GM18907 (cell line): Measurements from ENCODE around the gene PKP3.
"Not testable (repeated sequence)": the region's sequence is repeated elsewhere in the genome, so short reads cannot be mapped to it uniquely, and the experiment has no call there.

ENCODE experiments used
- ATAC-seq: cut with Tn5 transposase; IDR thresholded peaks from one replicate; pipeline ENCODE4 v1.9.1; 2021; ENCODE audit warnings: mild to moderate bottlenecking, moderate library complexity; ENCODE audit not compliant: unreplicated experiment

The PKP3 gene, protein sequence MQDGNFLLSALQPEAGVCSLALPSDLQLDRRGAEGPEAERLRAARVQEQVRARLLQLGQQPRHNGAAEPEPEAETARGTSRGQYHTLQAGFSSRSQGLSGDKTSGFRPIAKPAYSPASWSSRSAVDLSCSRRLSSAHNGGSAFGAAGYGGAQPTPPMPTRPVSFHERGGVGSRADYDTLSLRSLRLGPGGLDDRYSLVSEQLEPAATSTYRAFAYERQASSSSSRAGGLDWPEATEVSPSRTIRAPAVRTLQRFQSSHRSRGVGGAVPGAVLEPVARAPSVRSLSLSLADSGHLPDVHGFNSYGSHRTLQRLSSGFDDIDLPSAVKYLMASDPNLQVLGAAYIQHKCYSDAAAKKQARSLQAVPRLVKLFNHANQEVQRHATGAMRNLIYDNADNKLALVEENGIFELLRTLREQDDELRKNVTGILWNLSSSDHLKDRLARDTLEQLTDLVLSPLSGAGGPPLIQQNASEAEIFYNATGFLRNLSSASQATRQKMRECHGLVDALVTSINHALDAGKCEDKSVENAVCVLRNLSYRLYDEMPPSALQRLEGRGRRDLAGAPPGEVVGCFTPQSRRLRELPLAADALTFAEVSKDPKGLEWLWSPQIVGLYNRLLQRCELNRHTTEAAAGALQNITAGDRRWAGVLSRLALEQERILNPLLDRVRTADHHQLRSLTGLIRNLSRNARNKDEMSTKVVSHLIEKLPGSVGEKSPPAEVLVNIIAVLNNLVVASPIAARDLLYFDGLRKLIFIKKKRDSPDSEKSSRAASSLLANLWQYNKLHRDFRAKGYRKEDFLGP

DNA sequence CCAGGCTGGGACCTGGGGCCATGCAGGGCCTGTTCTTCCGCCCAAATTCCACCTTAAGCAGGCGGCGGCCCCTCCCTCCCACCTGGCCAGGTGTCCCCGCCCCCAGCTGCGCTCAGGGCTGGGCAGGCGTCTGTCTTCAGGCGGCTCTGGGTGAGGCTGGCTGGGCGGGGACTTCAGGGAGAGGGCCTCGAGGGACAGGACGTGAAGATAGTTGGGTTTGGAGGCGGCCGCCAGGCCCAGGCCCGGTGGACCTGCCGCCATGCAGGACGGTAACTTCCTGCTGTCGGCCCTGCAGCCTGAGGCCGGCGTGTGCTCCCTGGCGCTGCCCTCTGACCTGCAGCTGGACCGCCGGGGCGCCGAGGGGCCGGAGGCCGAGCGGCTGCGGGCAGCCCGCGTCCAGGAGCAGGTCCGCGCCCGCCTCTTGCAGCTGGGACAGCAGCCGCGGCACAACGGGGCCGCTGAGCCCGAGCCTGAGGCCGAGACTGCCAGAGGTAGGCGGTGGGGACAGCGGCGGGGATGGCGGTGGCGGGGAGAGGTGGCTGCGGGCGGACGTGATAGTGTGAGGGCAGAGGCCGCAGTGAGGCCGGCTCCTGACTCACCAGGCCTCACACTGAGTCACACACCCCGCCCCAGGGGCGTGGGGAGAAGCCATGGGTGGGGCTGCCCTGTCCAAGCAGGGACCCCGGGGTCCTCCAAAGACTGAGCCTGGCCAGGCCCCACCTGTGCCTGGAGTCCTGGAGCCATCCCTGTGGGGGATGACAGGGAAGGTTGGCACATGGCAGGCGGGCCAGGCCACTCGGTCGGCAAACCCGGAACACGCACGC, at the start of gene PKP3:
Gene PKP3 (plus strand): TSS at position 176 of the 824 bp plus-strand sequence. CDS start 84 bp downstream, at position 260.
- ATAC-seq = no peak

GRCh38 chr11:344836-345578, 49.0 kb upstream of the PKP3 start:
- no peak for ATAC-seq

DNA sequence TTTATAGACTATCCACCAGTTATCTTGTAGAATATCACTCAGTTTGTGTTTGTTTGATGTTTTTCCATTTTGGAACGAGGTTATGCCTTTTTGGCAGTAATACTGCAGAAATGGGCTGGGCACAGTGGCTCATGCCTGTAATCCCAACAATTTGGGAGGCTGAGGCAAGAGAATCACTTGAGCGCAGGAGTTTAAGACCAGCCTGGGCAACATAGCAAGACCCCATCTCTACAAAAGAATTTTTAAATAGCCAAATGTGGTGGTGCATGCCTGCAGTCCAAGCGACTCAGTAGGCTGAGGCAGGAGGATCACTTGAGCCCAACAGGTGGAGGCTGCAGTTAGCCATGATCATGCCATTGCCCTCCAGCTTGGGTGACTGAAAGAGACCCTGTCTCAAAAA, 47.5 kb upstream of the PKP3 start:
- ATAC-seq = no peak

DNA sequence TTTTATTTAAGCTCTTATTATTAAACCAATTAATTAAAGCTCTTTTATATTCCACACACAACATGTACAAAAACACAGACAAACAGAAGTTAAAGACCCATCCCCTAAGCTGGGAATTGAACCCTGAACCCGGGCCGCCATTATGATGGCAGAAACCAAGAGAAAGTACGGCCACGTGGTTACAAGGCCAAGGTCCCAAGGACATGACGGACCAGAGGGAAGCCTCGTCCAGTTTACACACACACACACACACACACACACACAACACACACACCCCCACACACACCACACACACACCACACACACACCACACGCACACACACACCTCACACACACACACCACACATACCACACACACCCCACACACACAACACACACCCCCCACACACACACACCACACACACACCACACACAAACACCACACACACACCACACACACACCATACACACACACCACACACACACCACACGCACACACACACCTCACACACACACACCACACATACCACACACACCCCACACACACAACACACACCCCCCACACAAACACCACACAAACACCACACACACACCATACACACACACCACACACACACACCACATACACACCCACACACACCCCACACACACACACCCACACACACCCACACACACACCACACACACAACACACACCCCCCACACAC, 44.6 kb upstream of the PKP3 start:
- ATAC-seq = not testable (repeated sequence)

GRCh38 chr11:350033-350722, 43.8 kb upstream of the PKP3 start:
- ATAC-seq = peak; percentile 24

GRCh38 chr11:350723-351255, 43.2 kb upstream of the PKP3 start:
- peak; percentile 61 for ATAC-seq

DNA sequence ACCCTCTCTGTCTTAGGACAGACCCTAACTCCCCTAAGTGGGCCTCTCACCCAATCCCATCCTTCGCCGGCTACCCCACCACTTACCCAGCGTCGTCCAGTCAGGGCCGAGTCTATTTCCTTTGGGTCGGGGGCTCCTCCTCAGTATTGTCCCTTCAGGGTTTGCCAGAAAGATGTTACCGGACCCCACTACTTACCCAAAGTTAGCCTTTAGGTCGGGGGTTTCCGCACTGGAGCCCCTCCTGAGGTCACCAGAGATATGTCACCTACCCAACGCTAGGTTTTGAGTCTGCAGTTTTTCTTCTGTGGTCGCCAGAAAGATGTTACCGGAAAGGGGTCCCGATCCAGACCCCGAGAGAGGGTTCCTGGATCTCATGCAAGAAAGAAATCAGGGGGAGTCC, 42.6 kb upstream of the PKP3 start:
- no peak for ATAC-seq

DNA sequence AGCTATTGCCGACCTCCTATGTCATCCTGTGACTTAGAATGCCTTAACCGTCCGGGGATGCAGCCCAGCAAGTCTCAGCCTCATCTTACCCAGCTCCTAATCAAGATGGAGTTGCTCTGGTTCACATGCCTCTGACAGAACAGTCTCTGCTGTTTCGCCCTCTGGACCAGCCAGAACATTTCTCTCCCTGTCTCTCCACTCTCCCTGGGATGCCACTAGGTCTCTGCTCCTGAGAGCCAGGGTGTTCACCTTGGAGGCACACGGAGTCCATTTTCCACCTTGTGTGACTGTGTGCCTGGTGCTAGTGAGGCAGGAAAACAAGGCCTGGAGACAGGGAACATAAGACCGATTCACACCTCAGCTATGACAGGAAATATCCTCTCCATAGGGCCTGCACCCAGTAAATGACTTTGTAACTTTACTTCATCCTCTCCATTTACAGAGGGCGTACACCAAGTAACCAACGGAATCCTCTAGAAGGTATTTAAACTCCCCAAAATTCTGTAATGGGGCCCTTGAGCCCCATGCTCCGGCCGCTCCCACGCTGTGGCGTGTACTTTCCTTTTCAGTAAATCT, 41.5 kb upstream of the PKP3 start:
- ATAC-seq = no peak

- no peak for ATAC-seq
Measured at GRCh38 chr11:353179-353873, 40.7 kb upstream of the PKP3 start.

GRCh38 chr11:355581-356458, 38.2 kb upstream of the PKP3 start:
- ATAC-seq = peak; percentile 52

GRCh38 chr11:356610-357009, 37.4 kb upstream of the PKP3 start:
- no peak for ATAC-seq

DNA sequence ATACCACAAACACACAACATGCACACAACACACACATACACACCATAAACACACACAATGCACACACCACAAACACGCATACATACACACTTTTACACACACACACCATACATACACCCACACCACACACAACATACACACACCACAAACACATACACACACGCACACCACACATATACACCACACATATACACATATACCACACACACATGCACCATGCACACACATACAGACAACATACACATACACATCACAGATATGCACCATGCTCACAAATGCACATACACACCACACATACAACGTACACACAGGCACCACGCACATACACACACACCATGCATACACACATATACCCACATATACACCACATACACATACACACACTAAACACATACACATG, 36.4 kb upstream of the PKP3 start:
- no peak for ATAC-seq

DNA sequence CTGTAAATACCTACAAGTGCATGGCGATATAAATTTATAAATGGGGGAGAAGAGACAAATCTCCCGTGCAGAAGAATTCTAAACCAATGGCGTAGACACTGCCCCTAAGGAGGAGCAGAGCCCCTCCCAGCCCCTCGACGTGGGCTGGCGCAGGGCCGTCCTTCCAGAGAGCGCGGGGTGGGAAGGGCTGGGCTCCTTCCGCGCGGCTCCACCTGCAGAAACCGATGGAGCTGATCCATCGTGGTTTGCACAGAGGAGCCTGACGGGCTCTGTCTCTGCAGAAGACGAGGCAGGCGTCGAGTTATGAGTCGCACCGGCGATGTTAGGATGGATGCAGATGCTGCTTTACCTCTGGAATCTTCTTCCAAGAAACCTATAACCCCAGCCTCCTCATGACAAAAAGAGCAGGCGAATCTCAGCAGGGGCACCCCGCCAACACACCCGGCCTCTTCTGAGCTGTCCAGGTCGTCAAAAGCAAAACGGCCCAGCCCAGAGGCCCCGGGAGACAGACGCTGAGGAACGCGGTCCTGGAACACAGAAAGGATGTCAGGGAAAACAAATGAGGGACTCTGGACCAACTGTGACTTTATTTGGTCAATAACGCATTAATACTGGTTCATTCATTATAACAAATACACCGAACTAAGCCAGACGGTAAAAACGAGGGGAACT, 35.7 kb upstream of the PKP3 start:
- ATAC-seq = no peak

- ATAC-seq = no peak
Measured at GRCh38 chr11:359181-359714, 34.8 kb upstream of the PKP3 start.

DNA sequence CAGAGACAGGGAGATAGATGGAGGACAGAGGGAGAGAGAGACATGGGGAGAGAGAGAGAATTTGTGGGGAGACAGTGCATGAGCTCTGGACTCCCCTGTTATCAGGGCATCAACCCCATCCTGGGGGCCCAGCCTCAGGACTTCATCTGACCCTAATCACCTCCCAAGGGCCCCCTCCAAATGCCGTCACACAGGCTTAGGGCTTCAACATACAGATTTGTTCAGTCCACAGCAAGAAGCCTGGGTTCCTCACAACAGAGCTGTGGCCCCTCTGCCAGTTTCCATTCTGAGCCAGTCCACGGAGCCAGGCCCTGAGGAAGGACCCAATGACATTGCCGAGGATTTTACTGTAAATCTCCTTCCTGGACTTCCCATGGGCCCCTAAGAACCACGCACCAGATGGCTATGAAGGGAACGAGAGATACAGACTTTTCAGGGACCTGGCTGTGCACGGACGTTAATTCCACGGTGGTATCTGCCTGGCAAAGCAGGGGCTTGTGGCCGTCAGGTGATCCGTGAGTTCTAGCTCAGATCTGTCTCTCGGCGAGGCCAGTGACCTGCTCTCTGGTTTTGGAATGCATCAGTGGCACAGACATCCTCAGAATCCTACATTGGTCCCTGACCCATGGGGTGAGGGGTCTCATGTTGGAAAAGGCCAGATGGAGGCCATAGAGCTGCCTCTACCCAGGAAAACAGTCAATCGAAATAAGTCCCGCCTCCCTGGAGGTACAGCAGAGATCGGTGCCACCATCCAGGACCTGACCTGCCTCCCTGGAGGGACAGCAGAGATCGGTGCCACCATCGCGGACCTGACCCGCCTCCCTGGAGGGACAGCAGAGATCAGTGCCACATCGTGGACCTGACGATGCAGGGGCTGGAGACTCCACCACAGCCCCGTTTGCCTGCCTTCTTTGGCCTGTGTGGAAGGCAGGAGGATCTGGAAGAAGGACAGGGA, 33.4 kb upstream of the PKP3 start:
- ATAC-seq = no peak
